GM12865 (cell line): ENCODE data around the gene RALGPS1.

ENCODE experiments used
- DNase-seq: peaks from one replicate; pipeline ENCODE4 v3.0.0; 2010; ENCODE audit warnings: low read depth
- H3K4me3 ChIP-seq: 2 replicates; pipeline ENCODE4 v1.5.1; 2011; ENCODE audit warnings: mild to moderate bottlenecking, low read depth, low read length, control low read depth
- CTCF ChIP-seq: IDR thresholded peaks from 2 replicates; pipeline ENCODE4 v1.5.1; 2011; ENCODE audit warnings: low read length, control low read depth, low read depth, inconsistent platforms; ENCODE audit not compliant: insufficient read depth; ENCODE audit errors: missing control alignments

Gene RALGPS1

GRCh38 chr9:127149010-127149409, 234.4 kb downstream of the RALGPS1 start:
- no peak for TF ChIP-seq CTCF

GRCh38 chr9:127149463-127150390, 235.1 kb downstream of the RALGPS1 start:
- TF ChIP-seq CTCF, result no peak
- no peak overlapping the region for H3K4me3 ChIP-seq
- no peak for DNase-seq

More at GRCh38 chr9:127149010-127149409, 234.4 kb downstream of the RALGPS1 start:
- no peak for DNase-seq
- H3K4me3 ChIP-seq, result no peak overlapping the region

GRCh38 chr9:127153501-127153900, 238.9 kb downstream of the RALGPS1 start:
- no peak overlapping the region for H3K4me3 ChIP-seq

GRCh38 chr9:127154003-127154389, 239.4 kb downstream of the RALGPS1 start:
- DNase-seq, result no peak
- TF ChIP-seq CTCF, result no peak
- no peak overlapping the region for H3K4me3 ChIP-seq

More at GRCh38 chr9:127153501-127153900, 238.9 kb downstream of the RALGPS1 start:
- DNase-seq, result no peak
- TF ChIP-seq CTCF, result no peak

GRCh38 chr9:127154390-127155191, 240.0 kb downstream of the RALGPS1 start:
- peak; percentile 59 for DNase-seq
- no peak for TF ChIP-seq CTCF
- H3K4me3 ChIP-seq, result no peak overlapping the region

GRCh38 chr9:127155314-127155960, 240.9 kb downstream of the RALGPS1 start:
- no peak for TF ChIP-seq CTCF
- no peak overlapping the region for H3K4me3 ChIP-seq
- no peak for DNase-seq
